H1 (cell line): ENCODE results near the gene C13orf42. TPM values are rescaled to one million over a fixed set of nuclear protein-coding genes. Genes with fewer than 3 reads are reported as not detected.
A peak's percentile ranks its signal among the peaks of the same experiment; 100 is the strongest.

ENCODE experiments used
- CTCF ChIA-PET: fragments of 300-600 bp; sonication (Branson Sonifier 250); formaldehyde crosslinking; loops from one replicate; lab custom pipeline; 2021; ENCODE audit not compliant: partially characterized antibody; lab: Charles Lee
- POLR2A ChIA-PET: fragments of 300-600 bp; sonication (Branson Sonifier 250); formaldehyde crosslinking; loops from one replicate; lab custom pipeline; 2021; ENCODE audit warnings: inconsistent platforms; ENCODE audit not compliant: partially characterized antibody; lab: Charles Lee
- DNase-seq, 2 experiments: peaks; one replicate each; pipeline versions ENCODE4 v3.0.0 to v3.0.0-alpha.2; 2010 to 2022; ENCODE audit warnings: low spot score in 2 of 2, low read depth in 1 of 2, mixed read lengths in 1 of 2
- FAIRE-seq: peaks from 2 replicates; lab custom pipeline; 2011; peaks lifted over from hg19 to GRCh38; lab: Jason Lieb, UNC
- H2AFZ ChIP-seq: 2 replicates; pipeline ENCODE4 v1.8.1; 2012; ENCODE audit warnings: low read length, inconsistent platforms
- H2AK5ac ChIP-seq: 2 replicates; pipeline ENCODE4 v1.6.1; 2013; ENCODE audit warnings: low read depth, low read length
- H2BK120ac ChIP-seq: replicated peaks from 2 replicates; pipeline ENCODE3; 2013; ENCODE audit warnings: low read depth, low read length, inconsistent platforms
- H2BK12ac ChIP-seq: 2 replicates; pipeline ENCODE4 v1.6.1; 2013; ENCODE audit warnings: low read depth, low read length
- H2BK15ac ChIP-seq: 2 replicates; pipeline ENCODE4 v1.6.1; 2013; ENCODE audit warnings: low read length
- H2BK20ac ChIP-seq: 2 replicates; pipeline ENCODE4 v1.6.1; 2013; ENCODE audit warnings: low read length
- H2BK5ac ChIP-seq: 2 replicates; pipeline ENCODE4 v1.6.1; 2013; ENCODE audit warnings: low read depth, low read length
- H3K14ac ChIP-seq: 2 replicates; pipeline ENCODE4 v1.6.1; 2013; ENCODE audit warnings: inconsistent platforms; ENCODE audit not compliant: insufficient read length
- H3K18ac ChIP-seq: 2 replicates; pipeline ENCODE4 v1.6.1; 2013; ENCODE audit warnings: low read length; ENCODE audit errors: extremely low read depth
- H3K23ac ChIP-seq: 2 replicates; pipeline ENCODE4 v1.6.1; 2013; ENCODE audit warnings: inconsistent platforms; ENCODE audit not compliant: insufficient read length
- H3K23me2 ChIP-seq: 2 replicates; pipeline ENCODE4 v1.6.1; 2013; ENCODE audit warnings: low read depth, low read length
- H3K27ac ChIP-seq: 2 replicates; pipeline ENCODE4 v1.6.1; 2011; ENCODE audit warnings: low read depth, low read length, inconsistent platforms
- H3K27me3 ChIP-seq, 4 experiments: replicated peaks in 1 of 4; 1 replicate in 1 of 4; 2 replicates in 3 of 4; pipeline versions ENCODE4 v1.6.1 to v1.8.1; 2011 to 2013; ENCODE audit warnings: low read length in 3 of 4, mild to moderate bottlenecking in 3 of 4, inconsistent platforms in 2 of 4, mixed read lengths in 2 of 4, moderate library complexity in 1 of 4; ENCODE audit not compliant: control insufficient read depth in 3 of 4, insufficient read depth in 3 of 4; ENCODE audit errors: extremely low read depth in 1 of 4
- H3K36me3 ChIP-seq, 4 experiments: 2 replicates each; pipeline versions ENCODE4 v1.6.1 to v1.8.1; 2011 to 2013; ENCODE audit warnings: mild to moderate bottlenecking in 4 of 4, low read length in 3 of 4, moderate library complexity in 2 of 4, control low read depth in 1 of 4, inconsistent platforms in 1 of 4; ENCODE audit not compliant: insufficient read depth in 4 of 4, control insufficient read depth in 2 of 4
- H3K4ac ChIP-seq: replicated peaks from 2 replicates; pipeline ENCODE3; 2013; ENCODE audit warnings: low read length, low read depth, mixed read lengths, inconsistent platforms; ENCODE audit not compliant: insufficient read length
- H3K4me1 ChIP-seq, 4 experiments: replicated peaks in 1 of 4; 1 replicate in 1 of 4; 2 replicates in 3 of 4; pipeline versions ENCODE4 v1.6.1 to v1.8.1; 2011 to 2013; ENCODE audit warnings: low read length in 3 of 4, inconsistent platforms in 2 of 4, mixed read lengths in 1 of 4; ENCODE audit not compliant: insufficient read depth in 4 of 4, control insufficient read depth in 3 of 4
- H3K4me2 ChIP-seq, 2 experiments: 2 replicates each; pipeline versions ENCODE4 v1.6.1 to v1.8.1; 2011 to 2013; ENCODE audit warnings: low read depth in 2 of 2, low read length in 2 of 2, control low read depth in 1 of 2, inconsistent platforms in 1 of 2, mild to moderate bottlenecking in 1 of 2; ENCODE audit not compliant: insufficient read depth in 1 of 2
- H3K4me3 ChIP-seq, 4 experiments: fragments of 200-600, 300-600 bp in 1 of 4; sonication (generic), shearing (Covaris generic), sonication (Bioruptor Twin) in 1 of 4; 2 replicates each; pipeline versions ENCODE4 v1.5.1 to v1.8.1; 2011 to 2016; ENCODE audit warnings: low read length in 4 of 4, low read depth in 3 of 4, control low read depth in 2 of 4, inconsistent platforms in 2 of 4, mild to moderate bottlenecking in 2 of 4, mixed read lengths in 1 of 4, moderate library complexity in 1 of 4; ENCODE audit not compliant: insufficient read depth in 2 of 4; ENCODE audit errors: extremely low read depth in 1 of 4
- H3K56ac ChIP-seq: replicated peaks from 2 replicates; pipeline ENCODE3; 2013; ENCODE audit warnings: low read depth, mild to moderate bottlenecking, mixed read lengths, low read length, inconsistent platforms; ENCODE audit not compliant: insufficient read length
- H3K79me1 ChIP-seq: 2 replicates; pipeline ENCODE4 v1.6.1; 2013; ENCODE audit warnings: low read depth, low read length, control low read depth
- H3K79me2 ChIP-seq, 2 experiments: 2 replicates each; pipeline versions ENCODE4 v1.6.1 to v1.8.1; 2012 to 2013; ENCODE audit warnings: low read length in 2 of 2, mild to moderate bottlenecking in 2 of 2, inconsistent platforms in 1 of 2; ENCODE audit not compliant: insufficient read depth in 2 of 2, control insufficient read depth in 1 of 2
- H3K9ac ChIP-seq, 4 experiments: replicated peaks in 1 of 4; 1 replicate in 1 of 4; 2 replicates in 3 of 4; pipeline versions ENCODE4 v1.6.1 to v1.8.1; 2011 to 2013; ENCODE audit warnings: low read depth in 3 of 4, low read length in 3 of 4, control low read depth in 2 of 4, mild to moderate bottlenecking in 2 of 4, moderate library complexity in 2 of 4, inconsistent platforms in 1 of 4; ENCODE audit errors: extremely low read depth in 1 of 4
- H3K9me3 ChIP-seq, 2 experiments: 2 replicates each; pipeline versions ENCODE4 v1.6.1 to v1.8.1; 2012 to 2013; ENCODE audit warnings: mild to moderate bottlenecking in 2 of 2, moderate library complexity in 2 of 2, control low read depth in 1 of 2, inconsistent platforms in 1 of 2, low read depth in 1 of 2, low read length in 1 of 2, mixed read lengths in 1 of 2; ENCODE audit not compliant: insufficient read depth in 2 of 2
- H4K20me1 ChIP-seq, 2 experiments: replicated peaks in 1 of 2; 2 replicates each; pipeline versions ENCODE3 to v1.8.1; 2011 to 2013; ENCODE audit warnings: inconsistent platforms in 2 of 2, low read length in 2 of 2, mild to moderate bottlenecking in 1 of 2; ENCODE audit not compliant: insufficient read depth in 2 of 2, control insufficient read depth in 1 of 2
- H4K5ac ChIP-seq: 2 replicates; pipeline ENCODE4 v1.6.1; 2013; ENCODE audit warnings: low read length, low read depth, mixed read lengths, inconsistent platforms; ENCODE audit not compliant: insufficient read length
- H4K8ac ChIP-seq: 2 replicates; pipeline ENCODE4 v1.8.0; 2013; ENCODE audit warnings: mild to moderate bottlenecking, moderate library complexity, low read length, inconsistent platforms; ENCODE audit not compliant: insufficient read depth; ENCODE audit errors: extremely low read depth
- H4K91ac ChIP-seq: replicated peaks from 2 replicates; pipeline ENCODE3; 2013; ENCODE audit warnings: low read length, mixed read lengths, inconsistent platforms; ENCODE audit not compliant: insufficient read length
- BCL11A ChIP-seq, 2 experiments: IDR thresholded peaks; one replicate each; pipeline ENCODE4 v1.6.1; 2011; ENCODE audit warnings: low read depth in 2 of 2, low read length in 2 of 2, mild to moderate bottlenecking in 2 of 2
- CBX5 ChIP-seq: fragments of 300-800, 300-1000 bp; sonication (generic); IDR thresholded peaks from 2 replicates; pipeline ENCODE4 v1.7.1; 2016; ENCODE audit warnings: antibody characterized with exemption, low read length, low read depth
- CHD1 ChIP-seq: IDR thresholded peaks from 2 replicates; pipeline ENCODE4 v1.6.1; 2012; ENCODE audit warnings: low read depth, low read length, improper control_type of control experiment
- CTBP2 ChIP-seq: IDR thresholded peaks from 2 replicates; pipeline ENCODE4 v1.7.0; 2011; ENCODE audit warnings: borderline replicate concordance, mild to moderate bottlenecking, moderate library complexity, mixed read lengths, low read length; ENCODE audit not compliant: insufficient read depth, insufficient read length
- NRF1 ChIP-seq: IDR thresholded peaks from 2 replicates; pipeline ENCODE4 v1.6.1; 2011; ENCODE audit warnings: mild to moderate bottlenecking, low read depth, low read length, improper control_type of control experiment
- SIN3A ChIP-seq, 2 experiments: IDR thresholded peaks in 1 of 2; conservative IDR thresholded peaks in 1 of 2; 2 replicates each; pipeline ENCODE4 v1.6.1; 2011 to 2012; ENCODE audit warnings: low read length in 2 of 2, improper control_type of control experiment in 1 of 2, low read depth in 1 of 2, mild to moderate bottlenecking in 1 of 2
- SIX5 ChIP-seq: IDR thresholded peaks from 2 replicates; pipeline ENCODE4 v1.6.1; 2011; ENCODE audit warnings: mild to moderate bottlenecking, low read depth, low read length
- SP2 ChIP-seq: IDR thresholded peaks from 2 replicates; pipeline ENCODE4 v1.6.1; 2012; ENCODE audit warnings: mild to moderate bottlenecking, low read length, inconsistent platforms
- SP4 ChIP-seq: IDR thresholded peaks from 2 replicates; pipeline ENCODE4 v1.6.1; 2012; ENCODE audit warnings: low read length, inconsistent platforms
- WGBS, 2 experiments: shearing (Covaris generic) in 1 of 2; methylation state at CpG; one replicate each; pipeline versions ENCODE4 v1.1.6 to v1.1.7; 2013 to 2015; ENCODE audit warnings: low lambda C conversion rate in 2 of 2, mixed read lengths in 2 of 2, inconsistent platforms in 1 of 2, low coverage in 1 of 2, missing lambda C conversion rate in 1 of 2; ENCODE audit not compliant: insufficient replicate concordance in 2 of 2, insufficient coverage in 1 of 2, insufficient read length in 1 of 2; ENCODE audit errors: extremely low coverage in 1 of 2, missing lambda C conversion rate in 1 of 2; 5-methylcytosine and 5-hydroxymethylcytosine counted together
- polyA plus RNA-seq, 7 experiments: library from polyadenylated mRNA; depleted of rRNA in 3 of 7; stranded (reverse) in 5 of 7; unstranded in 2 of 7; fragments of >200 nt in 5 of 7; fragments of 200-250 nt in 2 of 7; gene quantifications; 1 replicate in 5 of 7; 2 replicates in 1 of 7; 4 replicates in 1 of 7; pipeline versions ENCODE4 v1.2.1 to v1.2.3, GENCODE V29; 2011 to 2013; ENCODE audit warnings: missing spikeins in 2 of 7, mixed read lengths in 2 of 7
- total RNA-seq: library from RNA; stranded (reverse); fragmentation: NEBNext Ultra II Directional; extraction: Animal tissue kit (Norgen Biotek cat#: 25700); gene quantifications from 2 replicates; pipeline ENCODE4 v1.2.1, GENCODE V29; 2021

Gene C13orf42
- total and polyA plus RNA-seq, 2 of the 8 experiments (the other 6 are each of a cell fraction or from before 2014, with no cell fraction given) = 9.9 to 10.1 TPM

DNA sequence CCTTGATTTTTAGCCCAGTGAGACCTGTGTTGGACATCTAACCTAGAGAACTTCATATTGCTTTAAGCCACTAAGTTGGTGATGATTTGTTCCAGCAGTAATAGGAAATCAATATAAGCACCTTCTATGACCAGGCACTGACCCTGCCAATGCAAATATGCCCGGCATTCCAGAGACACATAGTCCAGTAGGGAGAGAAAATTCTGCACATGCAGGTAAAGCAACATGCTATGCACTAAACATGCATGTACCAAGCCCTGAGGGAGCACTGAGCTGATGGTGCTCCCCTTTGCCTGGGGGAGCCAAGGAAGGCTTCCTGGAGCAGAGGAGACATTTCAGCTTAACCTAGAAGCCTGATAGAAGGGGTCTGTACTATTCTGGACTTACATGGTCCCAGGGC is 40.4 kb upstream of the C13orf42 start:
- Histone ChIP-seq H3K4ac (peak overlapping the region; percentile 42), H3K18ac (0 out of 2 replicates have a peak overlapping the region, but pooled peaks have one; percentile 13), H3K14ac (no peak overlapping the region), H3K36me3 (no peaks in the 10 kb centered on the region), H2BK12ac (peak overlapping the region; percentile 89; the same call in 1 of the 2 replicates), H2BK20ac (peak overlapping the region; percentile 84; the same call in 1 of the 2 replicates), H3K4me1 (peaks cover 14 to 35% (median 26%) of the 10 kb centered on the region in 4 experiments), H4K8ac (no peak overlapping the region), H3K79me1 (no peaks in the 10 kb centered on the region), H3K9ac (no peak overlapping the region), H2BK120ac (peak overlapping the region; percentile 40), H3K79me2 (peaks cover 0 to 6% of the 10 kb centered on the region in 2 experiments; a peak in 1 of 4 replicates), H3K4me2 (no peak overlapping the region), H2BK5ac (peak overlapping the region; percentile 54; the same call in 1 of the 2 replicates), H2AFZ (no peak overlapping the region), H2AK5ac (no peak overlapping the region), H3K27me3 (no peaks in the 10 kb centered on the region), H3K9me3 (no peaks in the 10 kb centered on the region), H3K4me3 (no peak overlapping the region), H2BK15ac (peak overlapping the region; percentile 74), H4K91ac (no peak overlapping the region), H4K20me1 (no peaks in the 10 kb centered on the region), H3K56ac (no peak overlapping the region), H4K5ac (no peak overlapping the region), H3K23ac (no peak overlapping the region), H3K27ac (no peak overlapping the region), H3K23me2 (no peaks in the 10 kb centered on the region)
- DNase-seq (no peak), FAIRE-seq (no peak)
- 100% methylated on average over 1 of the region's 1 CpG; no CpG with 5 or more reads in 1 of the 2 experiments for WGBS, 2 experiments
- POLR2A ChIA-PET = interaction anchor here (1.7 to 21.2 kb wide), 5 partner anchors 11 to 26 kb away, joined by 4 to 494 read pairs (median 33); no protein-coding TSS in a partner anchor
- CTCF ChIA-PET = interaction anchor here (0.7 to 10.9 kb wide), 6 partner anchors 12 to 135 kb away, joined by 3 to 102 read pairs (median 6); no protein-coding TSS in a partner anchor
- TF ChIP-seq NRF1 = no peak
- TF ChIP-seq SIX5 = no peak
- TF ChIP-seq SP4 = no peak
- TF ChIP-seq CBX5 = no peak
- no peak for TF ChIP-seq CHD1
- no peak for TF ChIP-seq CTBP2
- TF ChIP-seq SP2 = no peak
- TF ChIP-seq SIN3A (conservative IDR thresholded peaks at IDR 0.05 in 1 of 2, IDR thresholded peaks at IDR 0.05 in 1 of 2; ENCODE audit: low read depth in 1 of 2, low read length in 2 of 2) = no peak
- no peak for TF ChIP-seq BCL11A (IDR thresholded peaks at IDR 0.05; ENCODE audit: low read depth in 2 of 2, low read length in 2 of 2)
